A549 (cell line): ENCODE measurements around the gene SUMF1. TPM values are rescaled to one million over a fixed set of nuclear protein-coding genes. Genes with fewer than 3 reads are reported as not detected.

Experiments
- ATAC-seq, 2 experiments: fragments of 200-7000 bp in 1 of 2; fragments of >200 bp in 1 of 2; cut with Nextera tagmentation in 1 of 2; cut with Tn5 transposase in 1 of 2; 3 replicates each; pipeline versions ENCODE4 v1.8.0 to v1.9.1; 2018 to 2020; ENCODE audit warnings: mild to moderate bottlenecking in 1 of 2, moderate library complexity in 1 of 2
- CTCF ChIA-PET: fragments of 300-600 bp; sonication (Branson Sonifier 250); formaldehyde crosslinking; extraction: SDS; loops from one replicate; lab custom pipeline; 2021; ENCODE audit warnings: antibody characterized with exemption, inconsistent platforms; lab: Yijun Ruan, JAX
- POLR2A ChIA-PET: fragments of 350-600 bp; formaldehyde crosslinking; extraction: SDS; loops from one replicate; lab custom pipeline; 2021; ENCODE audit warnings: antibody characterized with exemption, inconsistent platforms; lab: Yijun Ruan, JAX
- DNase-seq, 2 experiments: peaks; one replicate each; pipeline versions ENCODE4 v3.0.0 to v3.0.0-alpha.2; 2011 to 2016; ENCODE audit warnings: low read depth in 1 of 2, low spot score in 1 of 2
- FAIRE-seq: peaks from 2 replicates; lab custom pipeline; 2011; peaks lifted over from hg19 to GRCh38; lab: Jason Lieb, UNC
- H3K27ac ChIP-seq, 2 experiments: fragments of >200 bp; sonication (Bioruptor Twin); formaldehyde crosslinking; 3 replicates each; pipeline ENCODE4 v1.5.1; 2016 to 2017
- H3K4me1 ChIP-seq: fragments of >200 bp; sonication (Bioruptor Twin); formaldehyde crosslinking; 3 replicates; pipeline ENCODE4 v1.6.1; 2016
- H3K4me2 ChIP-seq: fragments of >200 bp; sonication (Bioruptor Twin); formaldehyde crosslinking; 3 replicates; pipeline ENCODE4 v1.6.1; 2016
- H3K4me3 ChIP-seq: fragments of >200 bp; sonication (Bioruptor Twin); formaldehyde crosslinking; 3 replicates; pipeline ENCODE4 v1.5.1; 2016
- H3K9me3 ChIP-seq: fragments of >200 bp; sonication (Bioruptor Twin); formaldehyde crosslinking; 3 replicates; pipeline ENCODE4 v1.6.1; 2016
- CBX8 ChIP-seq: fragments of 200-600 bp; sonication (generic); IDR thresholded peaks from 2 replicates; pipeline ENCODE4 v1.6.1; 2016
- CEBPB ChIP-seq, 2 experiments: fragments of >200 bp in 1 of 2; sonication (Bioruptor Twin) in 1 of 2; formaldehyde crosslinking in 1 of 2; IDR thresholded peaks; 2 replicates each; pipeline ENCODE4 v1.6.1; 2012 to 2016
- EHMT2 ChIP-seq: fragments of 200-600 bp; sonication (generic); IDR thresholded peaks from 2 replicates; pipeline ENCODE4 v1.6.1; 2016; ENCODE audit warnings: antibody characterized with exemption, low read depth, mild to moderate bottlenecking, moderate library complexity
- EP300 ChIP-seq, 2 experiments: fragments of >200 bp; sonication (Bioruptor Twin); formaldehyde crosslinking; IDR thresholded peaks; 2 replicates in 1 of 2; 3 replicates in 1 of 2; pipeline ENCODE4 v1.6.1; 2016 to 2017
- FOSB ChIP-seq: fragments of 250-450 bp; sonication (Bioruptor Pico); IDR thresholded peaks from 2 replicates; pipeline ENCODE4 v1.5.0; 2020; ENCODE audit warnings: mild to moderate bottlenecking, moderate library complexity
- HEYL ChIP-seq: fragments of 250-450 bp; sonication (Bioruptor Pico); IDR thresholded peaks from 2 replicates; pipeline ENCODE4 v1.8.0; 2021; ENCODE audit warnings: mild to moderate bottlenecking, moderate library complexity
- HOXA7 ChIP-seq: fragments of 250-450 bp; sonication (Bioruptor Pico); IDR thresholded peaks from 2 replicates; pipeline ENCODE4 v1.5.0; 2020; ENCODE audit warnings: mild to moderate bottlenecking, moderate library complexity
- JUNB ChIP-seq: fragments of >200 bp; sonication (Bioruptor Twin); formaldehyde crosslinking; IDR thresholded peaks from 2 replicates; pipeline ENCODE4 v1.6.1; 2016
- KDM1A ChIP-seq: fragments of 200-600 bp; sonication (generic); IDR thresholded peaks from 2 replicates; pipeline ENCODE4 v1.6.1; 2016; ENCODE audit warnings: low read depth, mild to moderate bottlenecking
- KDM5A ChIP-seq: fragments of 200-600 bp; sonication (generic); IDR thresholded peaks from 2 replicates; pipeline ENCODE4 v1.6.1; 2016; ENCODE audit warnings: antibody characterized with exemption, mild to moderate bottlenecking
- MAZ ChIP-seq: fragments of 150-350 bp; IDR thresholded peaks from 2 replicates; pipeline ENCODE4 v1.6.1; 2014; ENCODE audit warnings: antibody characterized with exemption, low read depth, low read length, borderline replicate concordance
- MYC ChIP-seq: IDR thresholded peaks from 2 replicates; pipeline ENCODE4 v1.6.1; 2012; ENCODE audit warnings: mild to moderate bottlenecking, inconsistent platforms, low read length, improper control_type of control experiment, borderline replicate concordance
- NFE2L2 ChIP-seq: fragments of 150-350 bp; conservative IDR thresholded peaks from 2 replicates; pipeline ENCODE4 v1.6.1; 2014; ENCODE audit warnings: low read length
- NPAS2 ChIP-seq: fragments of 250-450 bp; sonication (Bioruptor Pico); IDR thresholded peaks from 2 replicates; pipeline ENCODE4 v1.8.0; 2022; ENCODE audit warnings: mild to moderate bottlenecking, moderate library complexity, borderline replicate concordance
- PHF8 ChIP-seq: fragments of 200-600 bp; sonication (generic); IDR thresholded peaks from 2 replicates; pipeline ENCODE4 v1.6.1; 2016; ENCODE audit warnings: low read depth, mild to moderate bottlenecking, antibody characterized with exemption, moderate library complexity, borderline replicate concordance
- RAD21 ChIP-seq, 2 experiments: fragments of >200 bp in 1 of 2; sonication (Bioruptor Twin) in 1 of 2; formaldehyde crosslinking in 1 of 2; IDR thresholded peaks in 1 of 2; conservative IDR thresholded peaks in 1 of 2; 2 replicates in 1 of 2; 3 replicates in 1 of 2; pipeline ENCODE4 v1.6.1; 2012 to 2018; ENCODE audit warnings: inconsistent platforms in 1 of 2
- RCOR1 ChIP-seq: fragments of 150-350 bp; IDR thresholded peaks from 2 replicates; pipeline ENCODE4 v1.6.1; 2014; ENCODE audit warnings: antibody characterized with exemption, low read length, low read depth
- RNF2 ChIP-seq: fragments of 200-600 bp; sonication (generic); IDR thresholded peaks from 2 replicates; pipeline ENCODE4 v1.6.1; 2016; ENCODE audit warnings: low read depth, mild to moderate bottlenecking, antibody characterized with exemption, moderate library complexity, borderline replicate concordance
- SMC3 ChIP-seq: fragments of >200 bp; sonication (Bioruptor Twin); formaldehyde crosslinking; IDR thresholded peaks from 3 replicates; pipeline ENCODE4 v1.6.1; 2018; ENCODE audit warnings: inconsistent platforms
- TFCP2L1 ChIP-seq: fragments of 250-450 bp; sonication (Bioruptor Pico); IDR thresholded peaks from 2 replicates; pipeline ENCODE4 v1.5.0; 2021; ENCODE audit warnings: mild to moderate bottlenecking
- TP53 ChIP-seq: fragments of 250-450 bp; sonication (Bioruptor Pico); IDR thresholded peaks from 2 replicates; pipeline ENCODE4 v1.5.0; 2021; ENCODE audit warnings: mild to moderate bottlenecking, moderate library complexity
- ZC3H11A ChIP-seq: fragments of 450-650 bp; IDR thresholded peaks from 2 replicates; pipeline ENCODE4 v1.6.1; 2014; ENCODE audit warnings: antibody characterized with exemption, mild to moderate bottlenecking
- ZSCAN20 ChIP-seq: fragments of 250-450 bp; sonication (Bioruptor Pico); IDR thresholded peaks from 2 replicates; pipeline ENCODE4 v1.8.0; 2022; ENCODE audit warnings: mild to moderate bottlenecking, moderate library complexity
- WGBS: methylation state at CpG from one replicate; pipeline ENCODE4 v1.1.6; 2017; ENCODE audit errors: missing lambda C conversion rate; 5-methylcytosine and 5-hydroxymethylcytosine counted together
- polyA plus RNA-seq, 4 experiments: library from polyadenylated mRNA; depleted of rRNA in 3 of 4; stranded (reverse); fragments of >200 nt; fragmentation: RNase III in 1 of 4; extraction: RNeasy Plus Mini Kit Qiagen cat#74134 plus additional on column Dnase treatment in 1 of 4; gene quantifications; 2 replicates in 3 of 4; 3 replicates in 1 of 4; pipeline ENCODE4 v1.2.3, GENCODE V29; 2011 to 2017
- TF ChIP-seq, protein P1 (sequence below): fragments of 250-450 bp; sonication (Bioruptor Pico); IDR thresholded peaks from 2 replicates; pipeline ENCODE4 v1.5.0; 2020; ENCODE audit warnings: low read depth, mild to moderate bottlenecking, moderate library complexity
- TF ChIP-seq, protein P2 (sequence below): fragments of >200 bp; sonication (Bioruptor Twin); formaldehyde crosslinking; IDR thresholded peaks from 3 replicates; pipeline ENCODE4 v1.6.1; 2016
- TF ChIP-seq, protein P3 (sequence below): fragments of 450-650 bp; IDR thresholded peaks from 2 replicates; pipeline ENCODE4 v1.6.1; 2014; ENCODE audit warnings: antibody characterized with exemption
- TF ChIP-seq, protein P4 (sequence below): fragments of >200 bp; sonication (Bioruptor Twin); formaldehyde crosslinking; IDR thresholded peaks from 2 replicates; pipeline ENCODE4 v1.6.1; 2016
- TF ChIP-seq, protein P5 (sequence below): fragments of >200 bp; sonication (Bioruptor Twin); formaldehyde crosslinking; IDR thresholded peaks from 3 replicates; pipeline ENCODE4 v1.5.1; 2016

SUMF1 gene
- polyA plus RNA-seq, 2 of the 4 experiments (the other 2 are of a cell fraction) = 20.9 to 25.4 TPM

DNA sequence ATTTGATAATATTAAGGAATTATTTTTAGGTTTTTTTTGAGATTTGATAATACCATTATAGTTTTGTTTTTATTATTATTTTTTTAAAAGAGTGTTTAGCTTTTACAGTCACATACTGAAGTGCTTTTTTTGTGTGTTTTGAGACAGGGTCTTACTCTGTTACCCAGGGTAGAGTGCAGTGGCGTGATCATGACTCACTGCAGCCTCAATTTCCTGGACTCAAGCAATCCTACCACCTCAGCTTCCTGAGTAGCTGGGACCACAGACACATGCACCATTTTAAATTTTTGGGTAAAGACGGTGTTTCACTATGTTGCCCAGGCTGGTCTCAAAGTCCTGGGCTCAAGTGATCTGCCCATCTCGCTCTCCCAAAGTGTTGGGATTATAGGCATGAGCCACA is 73.0 kb downstream of the SUMF1 start:
- WGBS = 87% methylated on average over 3 of the region's 3 CpGs

DNA sequence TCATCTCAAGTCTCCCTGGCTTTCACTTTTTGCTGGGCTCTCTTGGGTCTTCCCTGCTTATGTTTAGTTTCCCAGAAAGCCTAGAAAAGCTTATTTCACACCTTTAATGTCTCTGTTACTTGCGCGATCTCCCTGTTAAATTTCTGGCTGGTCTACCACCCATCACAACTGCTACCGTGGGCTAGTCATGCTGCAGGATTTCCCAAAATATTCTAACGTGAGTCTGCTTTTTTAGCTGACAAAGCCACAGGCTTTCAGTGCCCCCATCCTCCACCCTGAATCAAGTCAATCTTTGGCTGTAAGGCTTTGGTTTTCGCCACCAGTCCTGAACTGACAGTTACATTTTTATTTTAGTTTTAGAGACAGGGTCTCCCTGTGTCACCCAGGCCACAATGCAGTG is 74.1 kb downstream of the SUMF1 start:
- ChIA-PET CTCF (no interaction called here), POLR2A (no interaction called here)
- no peaks in the 10 kb centered on the region for H3K4me1 ChIP-seq
- FAIRE-seq = no peak
- no peak for ATAC-seq
- DNase-seq = no peak
- no peak for TF ChIP-seq ZC3H11A
- H3K9me3 ChIP-seq = no peaks in the 10 kb centered on the region
- WGBS = 94% methylated on average over 5 of the region's 5 CpGs
- H3K27ac ChIP-seq = no peak overlapping the region
- H3K4me3 ChIP-seq = no peak overlapping the region
- no peak overlapping the region for H3K4me2 ChIP-seq

More for the DNA sequence above, 73.0 kb downstream of the SUMF1 start:
- DNase-seq = no peak
- Histone ChIP-seq H3K4me1 (no peaks in the 10 kb centered on the region), H3K9me3 (no peaks in the 10 kb centered on the region), H3K4me2 (no peak overlapping the region), H3K27ac (no peak overlapping the region), H3K4me3 (no peak overlapping the region)
- FAIRE-seq = no peak
- POLR2A ChIA-PET = no interaction called here
- no peak for ATAC-seq
- TF ChIP-seq NPAS2 (CRISPR knock-in tag) (no peak), EP300 (IDR thresholded peaks at IDR 0.05) (no peak), KDM5A (no peak), PHF8 (no peak), RAD21 (conservative IDR thresholded peaks at IDR 0.05 in 1 of 2, IDR thresholded peaks at IDR 0.05 in 1 of 2) (no peak), MYC (no peak), MAZ (no peak), HOXA7 (no peak), SMC3 (no peak), KDM1A (no peak), RNF2 (no peak), TP53 (CRISPR knock-in tag) (no peak), RCOR1 (no peak)
- TF ChIP-seq, protein P1, sequence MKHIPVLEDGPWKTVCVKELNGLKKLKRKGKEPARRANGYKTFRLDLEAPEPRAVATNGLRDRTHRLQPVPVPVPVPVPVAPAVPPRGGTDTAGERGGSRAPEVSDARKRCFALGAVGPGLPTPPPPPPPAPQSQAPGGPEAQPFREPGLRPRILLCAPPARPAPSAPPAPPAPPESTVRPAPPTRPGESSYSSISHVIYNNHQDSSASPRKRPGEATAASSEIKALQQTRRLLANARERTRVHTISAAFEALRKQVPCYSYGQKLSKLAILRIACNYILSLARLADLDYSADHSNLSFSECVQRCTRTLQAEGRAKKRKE = no peak
- TF ChIP-seq, protein P2, sequence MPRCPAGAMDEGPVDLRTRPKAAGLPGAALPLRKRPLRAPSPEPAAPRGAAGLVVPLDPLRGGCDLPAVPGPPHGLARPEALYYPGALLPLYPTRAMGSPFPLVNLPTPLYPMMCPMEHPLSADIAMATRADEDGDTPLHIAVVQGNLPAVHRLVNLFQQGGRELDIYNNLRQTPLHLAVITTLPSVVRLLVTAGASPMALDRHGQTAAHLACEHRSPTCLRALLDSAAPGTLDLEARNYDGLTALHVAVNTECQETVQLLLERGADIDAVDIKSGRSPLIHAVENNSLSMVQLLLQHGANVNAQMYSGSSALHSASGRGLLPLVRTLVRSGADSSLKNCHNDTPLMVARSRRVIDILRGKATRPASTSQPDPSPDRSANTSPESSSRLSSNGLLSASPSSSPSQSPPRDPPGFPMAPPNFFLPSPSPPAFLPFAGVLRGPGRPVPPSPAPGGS = no peak
- CTCF ChIA-PET = no interaction called here

DNA sequence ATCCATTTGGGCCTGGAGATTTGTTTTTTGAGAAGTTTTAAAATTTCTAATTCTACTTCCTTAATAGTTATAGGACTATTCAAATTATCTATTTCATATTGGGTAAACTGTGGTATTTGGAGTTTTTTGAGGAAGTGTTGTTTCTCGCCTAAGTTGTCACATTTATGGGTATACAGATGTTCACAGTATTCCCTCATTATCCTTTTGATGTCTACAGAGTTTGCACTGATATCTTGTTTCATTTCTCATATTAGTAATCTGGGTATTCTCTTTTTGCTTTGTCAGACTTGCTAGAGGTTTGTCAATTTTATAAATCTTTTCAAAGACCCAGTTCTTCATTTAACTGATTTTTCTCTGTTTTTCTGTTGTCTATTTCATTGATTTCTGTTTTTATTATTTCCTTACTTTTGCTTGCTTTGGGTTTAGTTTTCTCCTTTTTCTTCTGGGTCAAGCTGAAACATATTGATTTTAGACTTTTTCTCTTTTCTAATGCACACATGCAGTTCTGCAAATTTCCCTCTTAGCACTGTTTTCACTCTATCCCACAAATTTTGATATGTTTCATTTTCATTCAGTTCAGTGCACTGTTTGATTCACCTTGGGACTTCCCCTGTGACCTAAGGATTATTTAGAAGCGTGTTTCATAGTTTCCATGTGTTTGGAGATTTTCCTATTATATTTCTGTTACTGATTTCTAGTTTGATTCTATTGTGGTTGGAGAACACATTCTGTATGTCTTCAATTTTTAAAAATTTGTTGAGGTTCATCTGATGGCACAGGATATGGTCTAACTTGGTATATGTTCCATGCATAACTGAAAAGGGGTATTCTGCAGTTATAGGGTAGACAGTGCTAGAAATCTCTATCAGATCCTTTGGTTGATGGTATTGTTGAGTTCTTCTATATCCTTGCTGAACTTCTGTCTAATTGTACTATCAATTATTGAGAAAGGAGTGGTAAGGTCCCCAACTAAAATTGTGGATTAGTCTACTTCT is 79.6 kb downstream of the SUMF1 start:
- H3K4me3 ChIP-seq = no peak overlapping the region
- no peak overlapping the region for H3K4me2 ChIP-seq
- DNase-seq = no peak
- POLR2A ChIA-PET = interaction anchor here (0.5 kb wide), 1 partner anchor 105 kb away, joined by 3 read pairs; the partner anchor contains the start of gene ITPR1
- CTCF ChIA-PET = no interaction called here
- H3K27ac ChIP-seq = no peak overlapping the region
- no peak for ATAC-seq
- 90% methylated on average over 2 of the region's 2 CpGs for WGBS
- no peak for FAIRE-seq
- H3K9me3 ChIP-seq = no peaks in the 10 kb centered on the region
- no peaks in the 10 kb centered on the region for H3K4me1 ChIP-seq
- no peak for TF ChIP-seq EHMT2
- TF ChIP-seq, protein P3, sequence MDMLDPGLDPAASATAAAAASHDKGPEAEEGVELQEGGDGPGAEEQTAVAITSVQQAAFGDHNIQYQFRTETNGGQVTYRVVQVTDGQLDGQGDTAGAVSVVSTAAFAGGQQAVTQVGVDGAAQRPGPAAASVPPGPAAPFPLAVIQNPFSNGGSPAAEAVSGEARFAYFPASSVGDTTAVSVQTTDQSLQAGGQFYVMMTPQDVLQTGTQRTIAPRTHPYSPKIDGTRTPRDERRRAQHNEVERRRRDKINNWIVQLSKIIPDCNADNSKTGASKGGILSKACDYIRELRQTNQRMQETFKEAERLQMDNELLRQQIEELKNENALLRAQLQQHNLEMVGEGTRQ = no peak
- TF ChIP-seq, protein P4, sequence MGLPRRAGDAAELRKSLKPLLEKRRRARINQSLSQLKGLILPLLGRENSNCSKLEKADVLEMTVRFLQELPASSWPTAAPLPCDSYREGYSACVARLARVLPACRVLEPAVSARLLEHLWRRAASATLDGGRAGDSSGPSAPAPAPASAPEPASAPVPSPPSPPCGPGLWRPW = no peak
- no peak for TF ChIP-seq CEBPB (IDR thresholded peaks at IDR 0.05)
- TF ChIP-seq, protein P5, sequence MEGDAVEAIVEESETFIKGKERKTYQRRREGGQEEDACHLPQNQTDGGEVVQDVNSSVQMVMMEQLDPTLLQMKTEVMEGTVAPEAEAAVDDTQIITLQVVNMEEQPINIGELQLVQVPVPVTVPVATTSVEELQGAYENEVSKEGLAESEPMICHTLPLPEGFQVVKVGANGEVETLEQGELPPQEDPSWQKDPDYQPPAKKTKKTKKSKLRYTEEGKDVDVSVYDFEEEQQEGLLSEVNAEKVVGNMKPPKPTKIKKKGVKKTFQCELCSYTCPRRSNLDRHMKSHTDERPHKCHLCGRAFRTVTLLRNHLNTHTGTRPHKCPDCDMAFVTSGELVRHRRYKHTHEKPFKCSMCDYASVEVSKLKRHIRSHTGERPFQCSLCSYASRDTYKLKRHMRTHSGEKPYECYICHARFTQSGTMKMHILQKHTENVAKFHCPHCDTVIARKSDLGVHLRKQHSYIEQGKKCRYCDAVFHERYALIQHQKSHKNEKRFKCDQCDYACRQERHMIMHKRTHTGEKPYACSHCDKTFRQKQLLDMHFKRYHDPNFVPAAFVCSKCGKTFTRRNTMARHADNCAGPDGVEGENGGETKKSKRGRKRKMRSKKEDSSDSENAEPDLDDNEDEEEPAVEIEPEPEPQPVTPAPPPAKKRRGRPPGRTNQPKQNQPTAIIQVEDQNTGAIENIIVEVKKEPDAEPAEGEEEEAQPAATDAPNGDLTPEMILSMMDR = no peak
- no peak for TF ChIP-seq ZSCAN20 (CRISPR knock-in tag)
- TF ChIP-seq, protein P2 = no peak
- no peak for TF ChIP-seq NPAS2 (CRISPR knock-in tag)
- TF ChIP-seq SMC3 = no peak
- TF ChIP-seq HEYL = no peak
- no peak for TF ChIP-seq TFCP2L1 (CRISPR knock-in tag)
- TF ChIP-seq FOSB (CRISPR knock-in tag) = no peak
- TF ChIP-seq CBX8 = no peak
- no peak for TF ChIP-seq NFE2L2
- TF ChIP-seq JUNB = no peak
